ENCODE measurements around the gene ZNF691.

ZNF691 gene

GRCh38 chr1:42825036-42825851 lies 21.2 kb upstream of the ZNF691 start:
- no peaks in the 10 kb centered on the region for H3K79me2 ChIP-seq (ENCODE audit: insufficient read depth, low read length)
- no peaks in the 10 kb centered on the region for H4K20me1 ChIP-seq (ENCODE audit: low read depth, low read length)
- H2AFZ ChIP-seq (ENCODE audit: low read depth, low read length, severe bottlenecking): no peak overlapping the region
- H3K36me3 ChIP-seq (ENCODE audit: low read length): no peaks in the 10 kb centered on the region
- no peak overlapping the region for H3K4me3 ChIP-seq (ENCODE audit: insufficient read depth, low read length, poor library complexity, severe bottlenecking)
- H3F3A ChIP-seq (ENCODE audit: insufficient read depth): no peaks in the 10 kb centered on the region
- no peak overlapping the region for H3K9ac ChIP-seq (ENCODE audit: low read length)
- H3K9me2 ChIP-seq (replicated peaks; ENCODE audit: insufficient read depth, low read length): no peaks in the 10 kb centered on the region
- H3K27ac ChIP-seq (ENCODE audit: low read depth, low read length): no peak overlapping the region
- TF ChIP-seq CTCF (IDR thresholded peaks at IDR 0.05; ENCODE audit: insufficient read depth, low read length, poor library complexity, severe bottlenecking) (no peak), EZH2phosphoT487 (conservative IDR thresholded peaks at IDR 0.05; ENCODE audit: low read length) (no peak)
- no peaks in the 10 kb centered on the region for H3K27me3 ChIP-seq (ENCODE audit: low read length)
- H3K9me3 ChIP-seq (ENCODE audit: insufficient read depth, low read length): no peaks in the 10 kb centered on the region
- no peak overlapping the region for H3K4me2 ChIP-seq (ENCODE audit: low read depth, low read length, poor library complexity, severe bottlenecking)

- H3K79me2 ChIP-seq (ENCODE audit: insufficient read depth, low read length): no peaks in the 10 kb centered on the region
- H2AFZ ChIP-seq (ENCODE audit: low read depth, low read length, severe bottlenecking): no peak overlapping the region
- H3K9me2 ChIP-seq (replicated peaks; ENCODE audit: insufficient read depth, low read length): no peaks in the 10 kb centered on the region
- H3K9me3 ChIP-seq (ENCODE audit: insufficient read depth, low read length): no peaks in the 10 kb centered on the region
- no peak overlapping the region for H3K9ac ChIP-seq (ENCODE audit: low read length)
- no peak overlapping the region for H3K4me2 ChIP-seq (ENCODE audit: low read depth, low read length, poor library complexity, severe bottlenecking)
- H3F3A ChIP-seq (ENCODE audit: insufficient read depth): no peaks in the 10 kb centered on the region
- H3K36me3 ChIP-seq (ENCODE audit: low read length): no peaks in the 10 kb centered on the region
- H3K27ac ChIP-seq (ENCODE audit: low read depth, low read length): no peak overlapping the region
- TF ChIP-seq EZH2phosphoT487 (conservative IDR thresholded peaks at IDR 0.05; ENCODE audit: low read length) (no peak), CTCF (IDR thresholded peaks at IDR 0.05; ENCODE audit: insufficient read depth, low read length, poor library complexity, severe bottlenecking) (no peak)
- H3K4me3 ChIP-seq (ENCODE audit: insufficient read depth, low read length, poor library complexity, severe bottlenecking): no peak overlapping the region
- no peaks in the 10 kb centered on the region for H3K27me3 ChIP-seq (ENCODE audit: low read length)
- H4K20me1 ChIP-seq (ENCODE audit: low read depth, low read length): no peaks in the 10 kb centered on the region
Measured at GRCh38 chr1:42830631-42831030, 15.8 kb upstream of the ZNF691 start.

- H2AFZ ChIP-seq (ENCODE audit: low read depth, low read length, severe bottlenecking): no peak overlapping the region
- H3K79me2 ChIP-seq (ENCODE audit: insufficient read depth, low read length): no peaks in the 10 kb centered on the region
- no peak for TF ChIP-seq CTCF (IDR thresholded peaks at IDR 0.05; ENCODE audit: insufficient read depth, low read length, poor library complexity, severe bottlenecking)
- TF ChIP-seq EZH2phosphoT487 (conservative IDR thresholded peaks at IDR 0.05; ENCODE audit: low read length): no peak
- no peak overlapping the region for H3K4me3 ChIP-seq (ENCODE audit: insufficient read depth, low read length, poor library complexity, severe bottlenecking)
- H3K36me3 ChIP-seq (ENCODE audit: low read length): no peaks in the 10 kb centered on the region
- H3K9me2 ChIP-seq (replicated peaks; ENCODE audit: insufficient read depth, low read length): no peaks in the 10 kb centered on the region
- no peak overlapping the region for H3K9ac ChIP-seq (ENCODE audit: low read length)
- no peaks in the 10 kb centered on the region for H4K20me1 ChIP-seq (ENCODE audit: low read depth, low read length)
- H3K27me3 ChIP-seq (ENCODE audit: low read length): no peaks in the 10 kb centered on the region
- H3K27ac ChIP-seq (ENCODE audit: low read depth, low read length): no peak overlapping the region
- no peaks in the 10 kb centered on the region for H3K9me3 ChIP-seq (ENCODE audit: insufficient read depth, low read length)
- H3F3A ChIP-seq (ENCODE audit: insufficient read depth): no peaks in the 10 kb centered on the region
- no peak overlapping the region for H3K4me2 ChIP-seq (ENCODE audit: low read depth, low read length, poor library complexity, severe bottlenecking)
Measured at GRCh38 chr1:42831273-42831672, 15.1 kb upstream of the ZNF691 start.
